Uterus (tissue), 2 donors: ENCODE data around the gene MATK.

ENCODE experiments used
- CTCF ChIP-seq, 4 experiments: fragments of 200-600 bp in 2 of 4; fragments of 450-650 bp in 2 of 4; sonication (generic) in 2 of 4; IDR thresholded peaks; one replicate each; pipeline ENCODE4 v1.5.1; 2016 to 2019; ENCODE audit warnings: antibody characterized with exemption in 4 of 4, mild to moderate bottlenecking in 2 of 4, moderate library complexity in 1 of 4
- POLR2A ChIP-seq, 2 donors: fragments of 450-650 bp; IDR thresholded peaks; one replicate each; pipeline ENCODE4 v1.6.1; 2016; ENCODE audit warnings: antibody characterized with exemption in 2 of 2, mild to moderate bottlenecking in 1 of 2, moderate library complexity in 1 of 2

GRCh38 chr19:3761382-3762129 is 24.6 kb downstream of the MATK start, which contains the start of gene APBA3:
- peak; percentile 76 to 89 (median 76) for TF ChIP-seq CTCF (IDR thresholded peaks at IDR 0.05)
- peak in 1 of 2 donors; percentile 78 for TF ChIP-seq POLR2A (IDR thresholded peaks at IDR 0.05)
